Astrocyte of the spinal cord (primary cell): ENCODE measurements around the gene ECT2L.

Source experiments
- DNase-seq: peaks from one replicate; pipeline ENCODE4 v3.0.0; 2011; ENCODE audit warnings: low read depth, low spot score
- H3K4me3 ChIP-seq: 2 replicates; pipeline ENCODE4 v1.5.1; 2011; ENCODE audit warnings: low read depth, mild to moderate bottlenecking, low read length, moderate library complexity
- CTCF ChIP-seq: IDR thresholded peaks from 2 replicates; pipeline ENCODE4 v1.5.1; 2012; ENCODE audit warnings: low read depth, mild to moderate bottlenecking, low read length, inconsistent platforms
- in situ Hi-C: cut with HindIII; loops from 2 replicates; pipeline ENCODE4 v1.10.0; 2017; ENCODE audit warnings: low sequenced_read_pairs

Gene ECT2L

GRCh38 chr6:138795809-138796603, at the start of gene ECT2L:
TSS of gene ECT2L (plus strand) at chr6:138796087. CDS start at chr6:138813275, 17,188 bp downstream.
- in situ Hi-C loops: no loop called here
- DNase-seq: peak; percentile 64
- peak within 1 kb of the TSS; percentile 30 for H3K4me3 ChIP-seq
- TF ChIP-seq CTCF: no peak

GRCh38 chr6:138752017-138752416, 43.9 kb upstream of the ECT2L start:
- peak; percentile 31 for TF ChIP-seq CTCF
- DNase-seq: no peak
- in situ Hi-C loops: no loop called here
- no peak overlapping the region for H3K4me3 ChIP-seq

GRCh38 chr6:138757136-138757535, 38.8 kb upstream of the ECT2L start:
- TF ChIP-seq CTCF: no peak
- no peak for DNase-seq
- in situ Hi-C loops: no loop called here
- no peak overlapping the region for H3K4me3 ChIP-seq

GRCh38 chr6:138765896-138766655, 29.8 kb upstream of the ECT2L start:
- no peak overlapping the region for H3K4me3 ChIP-seq
- in situ Hi-C loops: no loop called here
- peak; percentile 72 for DNase-seq
- TF ChIP-seq CTCF: peak; percentile 54

- DNase-seq: no peak
- in situ Hi-C loops: no loop called here
- no peak overlapping the region for H3K4me3 ChIP-seq
- no peak for TF ChIP-seq CTCF
Observed at GRCh38 chr6:138769102-138769676, 26.7 kb upstream of the ECT2L start.

- no peak for DNase-seq
- TF ChIP-seq CTCF: no peak
- H3K4me3 ChIP-seq: peak overlapping the region; percentile 67
- in situ Hi-C loops: no loop called here
Observed at GRCh38 chr6:138772596-138773176, 23.2 kb upstream of the ECT2L start.
